Measurements from ENCODE around the gene CYP11A1. TPM values are rescaled to one million over a fixed set of nuclear protein-coding genes. Genes with fewer than 3 reads are reported as not detected.

CYP11A1 gene
- total RNA-seq, 3 donors from 2014 or later = 1.1 to 4.6 (median 1.3) TPM

- H3K9me3 ChIP-seq = no peaks in the 10 kb centered on the region
- H3K4me1 ChIP-seq = no peaks in the 10 kb centered on the region
- no peak overlapping the region for H3K4me3 ChIP-seq
- DNase-seq (ENCODE audit: low spot score in 2 of 2) = no peak
- intact Hi-C loops (cut with DNase I; ENCODE audit: low total_unique reads) = no loop called here
- TF ChIP-seq POLR2A (IDR thresholded peaks at IDR 0.05) = no peak
- TF ChIP-seq POLR2AphosphoS5 (IDR thresholded peaks at IDR 0.05) = no peak
- TF ChIP-seq, protein P1, sequence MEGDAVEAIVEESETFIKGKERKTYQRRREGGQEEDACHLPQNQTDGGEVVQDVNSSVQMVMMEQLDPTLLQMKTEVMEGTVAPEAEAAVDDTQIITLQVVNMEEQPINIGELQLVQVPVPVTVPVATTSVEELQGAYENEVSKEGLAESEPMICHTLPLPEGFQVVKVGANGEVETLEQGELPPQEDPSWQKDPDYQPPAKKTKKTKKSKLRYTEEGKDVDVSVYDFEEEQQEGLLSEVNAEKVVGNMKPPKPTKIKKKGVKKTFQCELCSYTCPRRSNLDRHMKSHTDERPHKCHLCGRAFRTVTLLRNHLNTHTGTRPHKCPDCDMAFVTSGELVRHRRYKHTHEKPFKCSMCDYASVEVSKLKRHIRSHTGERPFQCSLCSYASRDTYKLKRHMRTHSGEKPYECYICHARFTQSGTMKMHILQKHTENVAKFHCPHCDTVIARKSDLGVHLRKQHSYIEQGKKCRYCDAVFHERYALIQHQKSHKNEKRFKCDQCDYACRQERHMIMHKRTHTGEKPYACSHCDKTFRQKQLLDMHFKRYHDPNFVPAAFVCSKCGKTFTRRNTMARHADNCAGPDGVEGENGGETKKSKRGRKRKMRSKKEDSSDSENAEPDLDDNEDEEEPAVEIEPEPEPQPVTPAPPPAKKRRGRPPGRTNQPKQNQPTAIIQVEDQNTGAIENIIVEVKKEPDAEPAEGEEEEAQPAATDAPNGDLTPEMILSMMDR (IDR thresholded peaks at IDR 0.05) = no peak
- no peaks in the 10 kb centered on the region for H3K36me3 ChIP-seq
- H3K27ac ChIP-seq = no peak overlapping the region
- H3K27me3 ChIP-seq = peaks cover 0 to 8% of the 10 kb centered on the region in 2 donors
Observed at GRCh38 chr15:74293021-74293810, 74.2 kb downstream of the CYP11A1 start.

- H3K27ac ChIP-seq = no peak overlapping the region
- peaks cover 0 to 8% of the 10 kb centered on the region in 2 donors for H3K27me3 ChIP-seq
- H3K4me3 ChIP-seq = no peak overlapping the region
- TF ChIP-seq POLR2AphosphoS5 (IDR thresholded peaks at IDR 0.05) = peak in 1 of 3 donors; percentile 14
- TF ChIP-seq POLR2A (IDR thresholded peaks at IDR 0.05) = no peak
- TF ChIP-seq, protein P1 (IDR thresholded peaks at IDR 0.05) = no peak
- H3K4me1 ChIP-seq = no peaks in the 10 kb centered on the region
- H3K9me3 ChIP-seq = no peaks in the 10 kb centered on the region
- H3K36me3 ChIP-seq = no peaks in the 10 kb centered on the region
- DNase-seq (ENCODE audit: low spot score in 2 of 2) = peak; percentile 35 to 75
- intact Hi-C loops (cut with DNase I; ENCODE audit: low total_unique reads) = no loop called here
Observed at GRCh38 chr15:74291101-74292071, 76.1 kb downstream of the CYP11A1 start.

GRCh38 chr15:74290645-74291044, 76.8 kb downstream of the CYP11A1 start:
- H3K27ac ChIP-seq = no peak overlapping the region

DNA sequence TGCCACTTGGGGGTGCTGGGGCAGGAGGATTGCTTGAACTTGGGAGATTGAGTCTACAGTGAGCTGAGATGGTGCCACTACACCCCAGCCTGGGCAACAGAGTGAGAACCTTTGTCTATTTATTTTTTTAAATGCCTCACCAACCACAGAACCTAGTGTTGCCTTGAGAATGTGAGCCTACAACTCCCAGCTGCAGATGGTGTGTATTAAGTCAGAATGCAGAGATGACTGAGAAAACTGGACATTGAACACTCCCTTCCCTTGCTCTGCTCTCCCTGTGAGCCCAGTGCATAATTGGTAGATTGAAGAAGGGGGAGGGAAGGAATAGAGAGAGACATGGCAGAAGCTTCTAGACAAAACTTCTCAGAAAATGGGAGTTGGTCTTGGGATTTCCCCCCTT, 77.8 kb downstream of the CYP11A1 start:
- no peaks in the 10 kb centered on the region for H3K36me3 ChIP-seq
- H3K4me1 ChIP-seq = no peaks in the 10 kb centered on the region
- H3K4me3 ChIP-seq = no peak overlapping the region
- DNase-seq (ENCODE audit: low spot score in 2 of 2) = no peak
- TF ChIP-seq POLR2A (IDR thresholded peaks at IDR 0.05) = no peak
- TF ChIP-seq, protein P1 (IDR thresholded peaks at IDR 0.05) = no peak
- no peak for TF ChIP-seq POLR2AphosphoS5 (IDR thresholded peaks at IDR 0.05)
- peaks cover 0 to 8% of the 10 kb centered on the region in 2 donors for H3K27me3 ChIP-seq
- H3K27ac ChIP-seq = no peak overlapping the region
- H3K9me3 ChIP-seq = no peaks in the 10 kb centered on the region
- intact Hi-C loops (cut with DNase I; ENCODE audit: low total_unique reads) = no loop called here

More at GRCh38 chr15:74290645-74291044, 76.8 kb downstream of the CYP11A1 start:
- TF ChIP-seq POLR2AphosphoS5 (IDR thresholded peaks at IDR 0.05) (no peak), POLR2A (IDR thresholded peaks at IDR 0.05) (no peak)
- TF ChIP-seq, protein P1 (IDR thresholded peaks at IDR 0.05) = no peak
- no peaks in the 10 kb centered on the region for H3K4me1 ChIP-seq
- intact Hi-C loops (cut with DNase I; ENCODE audit: low total_unique reads) = no loop called here
- DNase-seq (ENCODE audit: low spot score in 2 of 2) = no peak
- no peak overlapping the region for H3K4me3 ChIP-seq
- H3K9me3 ChIP-seq = no peaks in the 10 kb centered on the region
- H3K27me3 ChIP-seq = peaks cover 0 to 8% of the 10 kb centered on the region in 2 donors
- H3K36me3 ChIP-seq = no peaks in the 10 kb centered on the region

Other genes with a start within 250 kb of the CYP11A1 start
- gene ISLR2, start 237.1 kb downstream of the CYP11A1 start, total RNA-seq = under 1 TPM in 2 of 3 donors, not detected in 1; 0.48 to 0.88 TPM
- gene ISLR, start 193.9 kb downstream of the CYP11A1 start, total RNA-seq = 10 to 100 TPM; 49.2 to 88.0 (median 71.8) TPM
- gene STRA6, start 164.9 kb downstream of the CYP11A1 start, total RNA-seq = 1 to 10 TPM in 1 of 3 donors, under 1 TPM in 1, not detected in 1; 0.98 to 1.0 TPM
- gene CCDC33, start 131.3 kb downstream of the CYP11A1 start, total RNA-seq = under 1 TPM in 1 of 3 donors, not detected in 2; 0.33 TPM
- 1 to 10 TPM in 1 of 3 donors, under 1 TPM in 2; 0.80 to 1.3 (median 0.88) TPM for gene SEMA7A, start 66.3 kb upstream of the CYP11A1 start, total RNA-seq
- 10 to 100 TPM; 39.0 to 48.9 (median 44.5) TPM for gene UBL7, start 93.5 kb upstream of the CYP11A1 start, total RNA-seq
- gene ARID3B, start 173.6 kb upstream of the CYP11A1 start, total RNA-seq = 1 to 10 TPM; 5.2 to 6.0 (median 5.9) TPM
- 100 to 1,000 TPM in 2 of 3 donors, 10 to 100 TPM in 1; 99.2 to 110 (median 101) TPM for gene CLK3, start 248.2 kb upstream of the CYP11A1 start, total RNA-seq

Data from breast epithelium (tissue), 4 donors.